IgD-negative memory B cell (primary cell): ENCODE measurements around the gene FZD8. TPM values are rescaled to one million over a fixed set of nuclear protein-coding genes. Genes with fewer than 3 reads are reported as not detected.

Experiments
- H3K27ac Mint-ChIP-seq, 3 donors: one replicate each; pipeline ENCODE4 v1.8.0; 2020 to 2022; ENCODE audit warnings: mild to moderate bottlenecking in 3 of 3, mixed read lengths in 3 of 3, moderate library complexity in 1 of 3
- H3K27me3 Mint-ChIP-seq: one replicate; pipeline ENCODE4 v1.8.0; 2021; ENCODE audit warnings: mixed read lengths
- H3K36me3 Mint-ChIP-seq: one replicate; pipeline ENCODE4 v1.8.0; 2020; ENCODE audit warnings: mild to moderate bottlenecking, mixed read lengths
- H3K4me1 Mint-ChIP-seq, 3 donors: one replicate each; pipeline ENCODE4 v1.8.0; 2020 to 2022; ENCODE audit warnings: mixed read lengths in 3 of 3, mild to moderate bottlenecking in 1 of 3
- H3K4me3 Mint-ChIP-seq, 4 donors: one replicate each; pipeline ENCODE4 v1.8.0; 2020 to 2022; ENCODE audit warnings: mild to moderate bottlenecking in 4 of 4, mixed read lengths in 4 of 4, moderate library complexity in 3 of 4
- H3K9me3 Mint-ChIP-seq, 3 donors: one replicate each; pipeline ENCODE4 v1.8.0; 2020 to 2021; ENCODE audit warnings: mixed read lengths in 3 of 3, mild to moderate bottlenecking in 1 of 3
- polyA plus RNA-seq: library from polyadenylated mRNA; unstranded; fragments of 300-500 nt; fragmentation: Illumina TruSeq; gene quantifications from one replicate; pipeline ENCODE4 v1.2.3, GENCODE V29; 2021

Gene FZD8
- polyA plus RNA-seq, 1 donor from 2014 or later, result not detected

DNA sequence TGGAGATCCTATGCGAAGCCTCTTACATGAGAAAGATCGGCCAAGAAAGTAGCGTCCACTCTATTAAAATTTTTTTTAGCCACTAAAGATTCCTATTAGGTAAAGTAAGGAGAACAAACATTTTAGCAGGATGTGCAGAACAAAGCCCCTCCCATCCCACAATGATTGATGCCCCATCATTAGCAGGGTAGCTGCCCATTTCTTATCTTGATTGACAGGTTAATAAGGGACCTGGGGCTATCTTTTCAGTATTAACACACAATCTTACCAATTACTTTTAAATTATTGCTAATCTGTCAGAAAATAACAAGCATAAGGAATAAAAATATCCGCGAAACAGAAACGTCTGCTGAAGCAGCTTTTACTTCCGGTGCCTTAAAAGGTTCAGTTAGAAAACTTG is 5.1 kb downstream of the FZD8 start:
- Mint-ChIP-seq H3K27ac (no peak overlapping the region), H3K27me3 (peaks cover 29% of the 10 kb centered on the region), H3K4me3 (peak overlapping the region in 2 of 4 donors; percentile 27 to 65), H3K4me1 (peaks cover 7 to 14% (median 8%) of the 10 kb centered on the region in 3 donors), H3K9me3 (no peaks in the 10 kb centered on the region), H3K36me3 (no peaks in the 10 kb centered on the region)

DNA sequence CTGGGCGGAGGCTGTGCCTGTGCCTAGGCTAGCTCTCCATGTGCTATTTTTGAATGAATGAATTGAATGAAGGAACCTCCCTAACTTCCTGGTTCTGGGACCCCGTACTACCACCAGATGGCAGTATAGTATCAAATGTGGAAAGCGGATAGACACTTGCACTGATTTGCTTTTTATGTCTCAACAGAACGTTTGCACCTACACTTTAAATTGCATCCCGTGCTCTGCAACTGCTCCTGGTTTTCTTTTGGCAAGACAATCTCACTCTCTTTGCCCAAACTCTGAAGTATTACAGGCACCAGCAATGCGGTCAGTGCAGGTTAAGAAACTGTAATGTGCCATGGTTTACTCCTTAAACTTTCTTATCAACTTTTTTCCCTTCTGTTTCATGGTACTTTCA is 6.5 kb downstream of the FZD8 start:
- H3K36me3 Mint-ChIP-seq, result no peaks in the 10 kb centered on the region
- H3K9me3 Mint-ChIP-seq, result no peaks in the 10 kb centered on the region
- no peak overlapping the region for H3K27ac Mint-ChIP-seq
- peaks cover 29% of the 10 kb centered on the region for H3K27me3 Mint-ChIP-seq
- H3K4me1 Mint-ChIP-seq, result peaks cover 7 to 14% (median 8%) of the 10 kb centered on the region in 3 donors
- H3K4me3 Mint-ChIP-seq, result peak overlapping the region in 1 of 4 donors; percentile 7

DNA sequence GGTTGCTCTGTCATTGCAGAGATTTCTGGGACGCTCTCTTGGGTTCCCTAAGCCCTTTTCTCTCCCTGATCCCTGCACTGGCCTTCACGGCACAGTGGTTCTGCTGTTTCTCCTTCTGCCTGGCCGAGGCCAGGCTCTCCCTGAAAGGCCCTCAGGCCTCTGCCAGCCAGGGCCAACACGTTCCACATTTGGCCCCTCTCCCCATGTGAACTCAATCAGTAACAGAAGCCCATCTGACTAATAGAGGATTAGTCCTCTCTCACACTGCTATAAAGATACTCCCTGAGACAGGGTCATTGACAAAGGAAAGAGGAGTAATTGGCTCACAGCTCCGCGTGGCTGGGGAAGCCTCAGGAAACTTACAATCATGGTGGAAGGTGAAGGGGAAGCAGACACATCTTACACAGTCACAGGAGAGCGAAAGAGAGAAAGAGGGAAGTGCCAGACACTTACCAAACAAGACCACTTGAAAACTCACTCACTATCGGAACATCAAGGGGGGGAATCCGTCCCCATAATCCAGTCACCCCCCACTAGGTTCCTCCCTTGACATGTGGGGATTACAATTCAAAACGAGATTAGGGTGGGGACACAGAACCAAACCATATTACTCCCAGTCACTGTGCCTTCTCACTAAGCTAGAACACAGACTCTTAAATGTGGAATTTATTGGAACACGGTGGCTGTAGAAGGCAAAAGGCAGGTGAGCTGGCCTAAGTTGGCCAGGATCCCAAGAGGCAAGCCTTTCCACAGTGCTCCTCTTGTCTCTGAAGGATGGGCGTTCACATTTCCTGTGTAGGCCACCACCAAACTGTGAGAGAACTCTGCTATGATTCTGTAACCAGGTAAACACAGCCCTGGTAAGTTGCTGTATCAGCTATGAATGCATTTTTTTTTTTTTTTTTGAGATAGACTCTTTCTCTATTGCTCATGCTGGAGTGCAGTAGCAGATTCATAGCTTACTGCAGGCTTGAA is 8.8 kb downstream of the FZD8 start:
- H3K4me1 Mint-ChIP-seq, result peaks cover 3 to 13% (median 6%) of the 10 kb centered on the region in 3 donors
- no peak overlapping the region for H3K27ac Mint-ChIP-seq
- peaks cover 21% of the 10 kb centered on the region for H3K27me3 Mint-ChIP-seq
- peaks cover 0 to 12% (median 0%) of the 10 kb centered on the region in 3 donors for H3K9me3 Mint-ChIP-seq
- H3K36me3 Mint-ChIP-seq, result no peaks in the 10 kb centered on the region
- no peak overlapping the region for H3K4me3 Mint-ChIP-seq

DNA sequence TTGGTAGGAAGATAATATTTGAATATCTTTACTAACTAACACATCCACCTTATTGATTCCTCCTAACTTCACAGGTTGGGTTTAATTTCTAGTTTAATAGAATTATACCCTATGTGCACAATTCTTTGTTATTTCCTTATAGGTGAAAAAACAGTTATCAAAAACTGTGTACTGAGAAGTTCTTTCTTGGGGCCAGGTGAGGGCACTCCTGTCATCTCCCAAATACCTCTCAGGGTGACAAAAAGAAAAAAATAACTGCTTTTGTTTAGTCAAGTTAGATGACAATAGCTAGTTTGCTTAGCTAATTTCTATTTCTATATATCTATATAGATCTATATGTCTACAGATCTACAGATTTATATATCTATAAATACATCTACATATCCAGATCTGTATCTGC is 10.1 kb downstream of the FZD8 start:
- Mint-ChIP-seq H3K9me3 (peaks cover 0 to 12% (median 0%) of the 10 kb centered on the region in 3 donors), H3K27me3 (peaks cover 9% of the 10 kb centered on the region), H3K4me3 (no peak overlapping the region), H3K36me3 (no peaks in the 10 kb centered on the region), H3K27ac (no peak overlapping the region), H3K4me1 (peaks cover 3 to 6% (median 4%) of the 10 kb centered on the region in 3 donors)

DNA sequence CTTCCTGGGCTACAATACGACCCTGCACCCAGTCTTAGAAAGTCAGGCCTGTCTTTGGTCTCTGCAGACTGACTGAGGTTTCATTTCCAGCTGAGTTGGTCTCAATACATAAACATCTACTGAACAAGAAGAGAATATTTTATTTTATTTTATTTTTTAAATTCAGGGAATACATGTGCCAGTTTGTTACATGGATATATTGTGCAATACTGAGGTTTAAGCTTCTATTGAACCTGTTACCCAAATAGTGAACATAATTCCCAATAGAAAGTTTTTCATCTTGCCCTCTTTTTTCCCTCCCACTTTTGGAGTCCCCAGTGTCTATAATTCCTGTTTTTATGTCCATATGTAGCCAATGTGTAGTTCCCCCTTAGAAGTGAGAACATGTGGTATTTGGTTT is 10.7 kb downstream of the FZD8 start:
- peaks cover 0 to 6% (median 3%) of the 10 kb centered on the region in 3 donors for H3K4me1 Mint-ChIP-seq
- H3K27ac Mint-ChIP-seq, result no peak overlapping the region
- no peak overlapping the region for H3K4me3 Mint-ChIP-seq
- peaks cover 0 to 12% (median 0%) of the 10 kb centered on the region in 3 donors for H3K9me3 Mint-ChIP-seq
- H3K36me3 Mint-ChIP-seq, result no peaks in the 10 kb centered on the region
- H3K27me3 Mint-ChIP-seq, result peaks cover 4% of the 10 kb centered on the region

DNA sequence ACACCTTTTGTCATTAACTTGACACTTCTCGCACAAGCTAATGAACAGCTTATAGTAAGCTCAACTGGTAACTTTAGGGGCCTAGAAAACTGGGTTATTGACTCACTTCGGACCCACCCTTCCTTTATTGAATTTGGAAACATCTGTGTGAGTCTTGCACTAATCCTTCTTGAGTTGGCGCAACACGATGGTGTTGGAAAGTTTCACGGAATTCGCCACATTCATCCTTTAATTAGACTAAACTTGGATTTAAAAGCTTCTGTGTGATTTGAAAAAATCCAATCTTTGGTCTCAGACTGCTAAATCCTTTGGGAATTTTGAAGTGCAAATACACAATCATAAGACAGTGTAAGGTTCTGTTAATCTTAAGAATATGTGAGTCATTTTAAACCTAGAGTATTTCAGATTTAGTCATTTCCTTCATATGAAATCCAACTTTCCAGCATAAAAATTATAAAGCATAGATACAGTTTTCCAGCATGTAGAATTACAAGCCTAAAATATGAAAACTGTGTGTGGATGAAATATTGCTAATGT is 15.1 kb downstream of the FZD8 start:
- no peak overlapping the region for H3K27ac Mint-ChIP-seq
- H3K36me3 Mint-ChIP-seq, result no peaks in the 10 kb centered on the region
- H3K4me1 Mint-ChIP-seq, result no peaks in the 10 kb centered on the region
- H3K27me3 Mint-ChIP-seq, result peaks cover 10% of the 10 kb centered on the region
- no peak overlapping the region for H3K4me3 Mint-ChIP-seq
- peaks cover 0 to 15% (median 0%) of the 10 kb centered on the region in 3 donors for H3K9me3 Mint-ChIP-seq

DNA sequence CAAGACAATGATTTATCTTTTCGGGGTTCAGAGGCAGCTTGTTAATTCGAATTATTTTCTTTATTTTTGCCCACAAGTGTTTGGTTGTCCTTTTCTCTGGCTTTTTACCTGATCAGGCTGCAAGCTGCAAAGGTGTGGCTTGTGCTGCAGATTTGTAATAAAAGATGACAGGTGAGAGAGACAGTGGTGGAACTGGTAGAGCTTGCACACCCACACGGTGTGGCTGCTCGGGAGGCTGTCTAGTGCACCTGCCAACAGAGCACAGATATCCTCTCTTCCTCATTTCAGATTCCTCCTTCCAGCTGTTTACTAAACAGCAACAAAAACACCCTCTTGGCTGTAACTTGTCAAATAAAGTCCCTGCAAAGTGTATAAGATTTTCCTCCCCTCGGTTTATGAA is 27.8 kb downstream of the FZD8 start:
- peaks cover 6% of the 10 kb centered on the region for H3K27me3 Mint-ChIP-seq

DNA sequence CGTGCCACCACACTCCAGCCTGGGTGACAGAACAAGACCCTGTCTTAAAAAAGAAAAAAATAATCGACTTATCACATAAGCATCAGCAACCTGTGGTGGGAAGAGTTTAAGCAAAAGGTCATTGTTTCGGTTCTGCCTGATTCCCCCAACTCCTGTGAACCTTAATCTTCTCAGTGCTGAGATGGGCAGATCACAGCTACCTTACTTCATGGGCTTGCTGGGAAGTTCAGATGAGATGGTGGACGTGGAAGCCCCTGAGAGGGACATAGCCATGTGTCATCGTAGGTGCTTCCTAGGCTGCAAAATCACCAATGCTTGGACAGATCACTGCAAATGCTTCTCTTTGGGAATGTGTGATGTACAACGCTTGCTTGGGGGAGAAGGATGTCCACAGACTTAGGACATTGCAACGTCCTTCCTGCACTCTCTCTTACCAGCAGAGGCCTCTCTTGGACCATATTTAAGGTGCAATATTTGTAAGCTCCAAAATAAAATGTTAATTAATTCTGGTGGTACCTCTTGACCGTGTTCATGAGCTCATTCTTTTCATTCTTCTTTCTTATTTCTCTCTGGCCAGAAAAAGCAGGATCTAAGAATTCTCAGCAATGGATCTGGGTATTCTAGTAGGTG is 28.4 kb downstream of the FZD8 start:
- peaks cover 10% of the 10 kb centered on the region for H3K27me3 Mint-ChIP-seq
- no peak overlapping the region for H3K4me3 Mint-ChIP-seq
- peaks cover 0 to 10% (median 3%) of the 10 kb centered on the region in 3 donors for H3K9me3 Mint-ChIP-seq
- H3K36me3 Mint-ChIP-seq, result no peaks in the 10 kb centered on the region
- no peak overlapping the region for H3K27ac Mint-ChIP-seq
- H3K4me1 Mint-ChIP-seq, result no peaks in the 10 kb centered on the region

More for the DNA sequence above, 27.8 kb downstream of the FZD8 start:
- H3K4me1 Mint-ChIP-seq, result no peaks in the 10 kb centered on the region
- H3K27ac Mint-ChIP-seq, result peak overlapping the region in 1 of 3 donors; percentile 86
- H3K36me3 Mint-ChIP-seq, result no peaks in the 10 kb centered on the region
- peaks cover 0 to 10% (median 6%) of the 10 kb centered on the region in 3 donors for H3K9me3 Mint-ChIP-seq
- H3K4me3 Mint-ChIP-seq, result no peak overlapping the region

DNA sequence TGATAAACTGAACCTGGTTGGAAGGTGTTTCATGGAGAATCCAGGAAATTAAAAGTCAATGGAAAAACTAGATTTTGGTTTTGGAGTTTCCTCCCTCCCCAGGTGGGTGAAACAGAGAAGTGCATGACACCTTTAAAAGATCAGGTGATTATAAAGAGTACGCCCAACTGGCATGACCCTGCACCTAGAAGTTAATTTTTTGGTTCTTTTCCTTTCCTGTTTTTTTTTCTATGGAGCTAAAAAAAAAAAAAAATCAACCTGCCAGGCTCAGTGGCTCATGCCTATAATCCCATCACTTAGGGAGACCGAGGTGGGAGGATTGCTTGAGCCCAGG is 29.0 kb downstream of the FZD8 start:
- Mint-ChIP-seq H3K36me3 (no peaks in the 10 kb centered on the region), H3K9me3 (peaks cover 0 to 10% (median 3%) of the 10 kb centered on the region in 3 donors), H3K27me3 (peaks cover 12% of the 10 kb centered on the region), H3K4me3 (no peak overlapping the region), H3K4me1 (no peaks in the 10 kb centered on the region), H3K27ac (no peak overlapping the region)

DNA sequence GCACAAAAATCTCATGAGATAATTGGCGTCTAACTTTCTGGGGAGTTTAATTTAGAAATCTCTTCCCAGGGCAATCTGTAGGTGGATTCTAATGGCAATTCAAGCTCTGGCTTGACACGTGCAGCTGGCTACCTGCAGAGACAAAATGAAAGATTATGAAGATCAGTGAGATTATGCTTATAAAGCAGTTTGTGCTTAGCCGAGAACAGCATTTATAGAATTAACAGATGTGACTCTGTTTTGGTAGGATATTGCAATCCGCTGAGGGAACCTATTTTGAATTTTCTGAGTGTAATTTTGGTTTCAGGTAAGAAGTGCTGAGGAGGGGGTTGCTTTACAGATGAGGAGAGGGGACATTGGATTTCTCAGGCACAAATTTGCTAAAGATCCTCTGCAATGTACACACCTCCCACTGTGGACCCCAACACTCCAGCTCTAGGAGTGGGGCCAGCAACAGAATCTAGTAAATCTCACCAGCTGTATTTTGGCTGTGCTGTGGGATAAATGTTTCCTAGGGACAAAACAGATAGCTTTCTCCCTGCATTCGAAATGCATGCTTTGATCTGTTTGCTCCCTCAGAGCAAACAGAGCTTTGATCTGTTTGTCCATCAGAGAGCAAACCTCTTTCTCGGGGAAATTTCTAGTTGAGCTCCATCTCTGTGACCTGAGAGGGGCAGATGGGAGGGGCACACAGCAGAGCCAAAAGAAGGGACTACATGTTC is 29.6 kb downstream of the FZD8 start:
- H3K27me3 Mint-ChIP-seq, result peaks cover 11% of the 10 kb centered on the region

DNA sequence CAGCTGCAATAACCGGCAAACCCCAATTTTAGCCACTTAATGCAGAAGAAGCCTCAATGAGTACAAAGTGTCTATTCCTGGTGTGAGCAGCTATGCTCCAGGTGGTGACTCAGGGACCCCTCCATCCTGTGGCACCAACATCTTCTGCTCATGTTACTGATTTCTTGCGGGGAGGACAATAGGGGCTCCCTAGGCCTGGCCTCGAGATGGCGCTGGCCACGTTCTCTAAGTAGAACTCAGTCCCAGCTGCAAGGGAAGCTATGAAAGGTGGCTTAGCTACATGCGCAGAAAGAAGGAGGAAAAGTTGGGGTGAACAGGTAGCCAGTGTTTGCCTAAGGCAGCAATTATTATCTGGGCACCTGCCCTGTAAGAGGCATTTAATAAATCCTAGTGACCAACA is 30.3 kb downstream of the FZD8 start:
- Mint-ChIP-seq H3K4me1 (peaks cover 0 to 5% (median 1%) of the 10 kb centered on the region in 3 donors), H3K27ac (no peak overlapping the region), H3K36me3 (no peaks in the 10 kb centered on the region), H3K4me3 (no peak overlapping the region), H3K9me3 (peaks cover 0 to 10% (median 3%) of the 10 kb centered on the region in 3 donors), H3K27me3 (peaks cover 16% of the 10 kb centered on the region)

More for the DNA sequence above, 29.6 kb downstream of the FZD8 start:
- no peaks in the 10 kb centered on the region for H3K36me3 Mint-ChIP-seq
- peaks cover 0 to 10% (median 3%) of the 10 kb centered on the region in 3 donors for H3K9me3 Mint-ChIP-seq
- no peak overlapping the region for H3K4me3 Mint-ChIP-seq
- no peak overlapping the region for H3K27ac Mint-ChIP-seq
- no peaks in the 10 kb centered on the region for H3K4me1 Mint-ChIP-seq

DNA sequence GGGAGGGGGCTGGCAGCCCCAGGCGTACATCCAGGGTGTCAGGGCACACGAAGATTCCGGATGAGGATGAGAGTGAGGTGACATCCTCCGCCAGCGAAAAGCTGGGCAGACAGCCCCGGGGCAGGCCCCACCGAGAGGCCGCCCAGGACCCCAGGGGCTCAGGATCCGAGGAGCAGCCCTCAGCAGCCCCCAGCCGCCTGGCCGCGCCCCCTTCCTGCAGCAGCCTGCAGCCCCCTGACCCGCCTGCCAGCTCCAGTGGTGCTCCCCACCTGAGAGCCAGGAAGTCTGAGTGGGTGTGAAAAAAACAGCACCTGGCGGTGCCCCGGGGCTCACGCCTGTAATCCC is 33.8 kb downstream of the FZD8 start:
- H3K27me3 Mint-ChIP-seq, result peaks cover 28% of the 10 kb centered on the region
- no peaks in the 10 kb centered on the region for H3K36me3 Mint-ChIP-seq
- H3K4me1 Mint-ChIP-seq, result peaks cover 0 to 5% (median 3%) of the 10 kb centered on the region in 3 donors
- H3K4me3 Mint-ChIP-seq, result peak overlapping the region in 1 of 4 donors; percentile 23
- peaks cover 0 to 10% (median 2%) of the 10 kb centered on the region in 3 donors for H3K9me3 Mint-ChIP-seq
- no peak overlapping the region for H3K27ac Mint-ChIP-seq

DNA sequence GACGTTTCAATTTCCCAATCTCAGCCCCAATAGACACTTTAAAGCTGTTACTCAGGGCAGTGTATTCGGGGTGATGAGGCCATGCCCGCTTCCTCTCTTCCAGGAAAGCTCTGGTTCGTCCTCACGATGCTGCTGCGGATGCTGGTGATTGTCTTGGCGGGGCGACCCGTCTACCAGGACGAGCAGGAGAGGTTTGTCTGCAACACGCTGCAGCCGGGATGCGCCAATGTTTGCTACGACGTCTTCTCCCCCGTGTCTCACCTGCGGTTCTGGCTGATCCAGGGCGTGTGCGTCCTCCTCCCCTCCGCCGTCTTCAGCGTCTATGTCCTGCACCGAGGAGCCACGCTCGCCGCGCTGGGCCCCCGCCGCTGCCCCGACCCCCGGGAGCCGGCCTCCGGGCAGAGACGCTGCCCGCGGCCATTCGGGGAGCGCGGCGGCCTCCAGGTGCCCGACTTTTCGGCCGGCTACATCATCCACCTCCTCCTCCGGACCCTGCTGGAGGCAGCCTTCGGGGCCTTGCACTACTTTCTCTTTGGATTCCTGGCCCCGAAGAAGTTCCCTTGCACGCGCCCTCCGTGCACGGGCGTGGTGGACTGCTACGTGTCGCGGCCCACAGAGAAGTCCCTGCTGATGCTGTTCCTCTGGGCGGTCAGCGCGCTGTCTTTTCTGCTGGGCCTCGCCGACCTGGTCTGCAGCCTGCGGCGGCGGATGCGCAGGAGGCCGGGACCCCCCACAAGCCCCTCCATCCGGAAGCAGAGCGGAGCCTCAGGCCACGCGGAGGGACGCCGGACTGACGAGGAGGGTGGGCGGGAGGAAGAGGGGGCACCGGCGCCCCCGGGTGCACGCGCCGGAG is 34.4 kb downstream of the FZD8 start:
- Mint-ChIP-seq H3K36me3 (no peaks in the 10 kb centered on the region), H3K4me3 (peak overlapping the region; percentile 2 to 88 (median 78)), H3K9me3 (peaks cover 0 to 10% (median 3%) of the 10 kb centered on the region in 3 donors), H3K4me1 (peaks cover 0 to 5% (median 3%) of the 10 kb centered on the region in 3 donors), H3K27ac (no peak overlapping the region), H3K27me3 (peaks cover 28% of the 10 kb centered on the region)

DNA sequence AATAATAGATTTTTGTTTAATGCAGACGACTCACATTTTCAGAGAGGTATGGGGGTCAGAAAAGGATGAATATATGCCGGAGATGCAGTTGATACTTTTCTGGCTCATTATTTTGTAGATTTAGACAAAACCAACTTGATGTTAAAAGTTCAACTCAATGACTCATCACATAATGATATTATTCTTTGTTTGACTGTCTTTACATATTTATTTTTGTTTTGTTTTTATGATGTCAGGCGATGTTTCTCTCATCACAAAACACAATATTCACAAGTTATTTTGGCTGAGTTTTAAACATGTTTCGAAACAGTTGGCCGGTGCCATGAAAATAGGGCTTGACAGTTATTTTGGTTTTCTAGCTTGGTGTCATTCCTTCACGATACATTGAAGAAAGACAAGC is 35.7 kb downstream of the FZD8 start:
- no peak overlapping the region for H3K27ac Mint-ChIP-seq
- H3K36me3 Mint-ChIP-seq, result no peaks in the 10 kb centered on the region
- peaks cover 0 to 11% (median 3%) of the 10 kb centered on the region in 3 donors for H3K9me3 Mint-ChIP-seq
- H3K4me1 Mint-ChIP-seq, result peaks cover 0 to 5% (median 3%) of the 10 kb centered on the region in 3 donors
- no peak overlapping the region for H3K4me3 Mint-ChIP-seq
- peaks cover 31% of the 10 kb centered on the region for H3K27me3 Mint-ChIP-seq
